Colonic mucosa (tissue), 4 donors: ENCODE results near the gene ACTRT3. TPM values are rescaled to one million over a fixed set of nuclear protein-coding genes. Genes with fewer than 3 reads are reported as not detected.

ENCODE experiments used
- DNase-seq: peaks from one replicate; pipeline ENCODE4 v3.0.0-alpha.2; 2020
- H3K27ac ChIP-seq: fragments of 200-600 bp; one replicate; pipeline ENCODE4 v1.8.0; 2021
- H3K27me3 ChIP-seq: fragments of 200-600 bp; one replicate; pipeline ENCODE4 v1.8.0; 2021
- H3K36me3 ChIP-seq: fragments of 200-600 bp; one replicate; pipeline ENCODE4 v1.8.0; 2021
- H3K4me1 ChIP-seq: fragments of 200-600 bp; one replicate; pipeline ENCODE4 v1.8.0; 2021; ENCODE audit warnings: mild to moderate bottlenecking
- H3K4me3 ChIP-seq: fragments of 200-600 bp; one replicate; pipeline ENCODE4 v1.8.0; 2021
- H3K9ac ChIP-seq, 2 donors: one replicate each; pipeline ENCODE4 v1.7.0; 2013; ENCODE audit warnings: control low read depth in 2 of 2, low read depth in 2 of 2, low read length in 2 of 2
- H3K9me3 ChIP-seq: fragments of 200-600 bp; one replicate; pipeline ENCODE4 v1.8.0; 2021
- CTCF ChIP-seq: fragments of 200-600 bp; IDR thresholded peaks from one replicate; pipeline ENCODE4 v1.8.0; 2022; ENCODE audit warnings: antibody characterized with exemption, mild to moderate bottlenecking
- intact Hi-C: fragments of 100-400 bp; cut with DNase I; formaldehyde crosslinking; loops from one replicate; pipeline ENCODE4 v1.14.1; 2022
- total RNA-seq, 2 donors: library from RNA; stranded (reverse); fragmentation: NEBNext Ultra II Directional in 1 of 2; extraction: Animal tissue kit (Norgen Biotek cat#: 25700) in 1 of 2; gene quantifications; one replicate each; pipeline ENCODE4 v1.2.1, GENCODE V29; 2021
- donor health status: healthy.
- donor health status: DM: no; HTN: no; CAD: no.
- donor health status: DM: no; HTN: no; CAD: no.

ACTRT3 gene
- total RNA-seq, 2 donors from 2014 or later, result 1.2 to 1.6 TPM

- H3K36me3 ChIP-seq, result no peaks in the 10 kb centered on the region
- H3K4me3 ChIP-seq, result peak within 1 kb of the TSS; percentile 57
- H3K4me1 ChIP-seq, result no peaks in the 10 kb centered on the region
- DNase-seq, result peak; percentile 84
- intact Hi-C loops, result no loop called here
- H3K27ac ChIP-seq, result peak within 1 kb of the TSS; percentile 32
- H3K9me3 ChIP-seq, result no peaks in the 10 kb centered on the region
- no peak for TF ChIP-seq CTCF
- peak within 1 kb of the TSS; percentile 38 to 74 for H3K9ac ChIP-seq
- no peaks in the 10 kb centered on the region for H3K27me3 ChIP-seq
Observed at GRCh38 chr3:169812332-169813235, 43.2 kb upstream of the ACTRT3 start, which contains the start of the genes LRRC34 and LRRIQ4. Gene LRRC34 (minus strand): TSS chr3:169812904. CDS start chr3:169812548, 356 bp downstream. Gene LRRIQ4 (plus strand): TSS chr3:169812870. CDS start chr3:169821922, 9,052 bp downstream.

GRCh38 chr3:169811631-169812331, 42.4 kb upstream of the ACTRT3 start:
- H3K4me1 ChIP-seq, result no peaks in the 10 kb centered on the region
- no peaks in the 10 kb centered on the region for H3K36me3 ChIP-seq
- TF ChIP-seq CTCF, result no peak
- H3K27ac ChIP-seq, result peak overlapping the region; percentile 32
- peak overlapping the region; percentile 38 to 74 for H3K9ac ChIP-seq
- H3K4me3 ChIP-seq, result peak overlapping the region; percentile 57
- H3K9me3 ChIP-seq, result no peaks in the 10 kb centered on the region
- DNase-seq, result peak; percentile 24
- intact Hi-C loops, result no loop called here
- H3K27me3 ChIP-seq, result no peaks in the 10 kb centered on the region

- Histone ChIP-seq H3K9ac (no peak overlapping the region), H3K4me3 (no peak overlapping the region), H3K4me1 (no peaks in the 10 kb centered on the region), H3K9me3 (no peaks in the 10 kb centered on the region), H3K36me3 (no peaks in the 10 kb centered on the region), H3K27ac (no peak overlapping the region), H3K27me3 (no peaks in the 10 kb centered on the region)
- DNase-seq, result no peak
- intact Hi-C loops, result no loop called here
- TF ChIP-seq CTCF, result no peak
Observed at GRCh38 chr3:169809230-169809795, 40.0 kb upstream of the ACTRT3 start.

- Histone ChIP-seq H3K4me3 (no peak overlapping the region), H3K9me3 (no peaks in the 10 kb centered on the region), H3K27me3 (no peaks in the 10 kb centered on the region), H3K9ac (no peak overlapping the region), H3K4me1 (no peaks in the 10 kb centered on the region), H3K36me3 (no peaks in the 10 kb centered on the region), H3K27ac (no peak overlapping the region)
- DNase-seq, result no peak
- intact Hi-C loops, result no loop called here
- TF ChIP-seq CTCF, result no peak
Observed at GRCh38 chr3:169804681-169805080, 35.3 kb upstream of the ACTRT3 start.

GRCh38 chr3:169792359-169792758, 23.0 kb upstream of the ACTRT3 start:
- intact Hi-C loops, result no loop called here
- Histone ChIP-seq H3K9ac (no peak overlapping the region), H3K27ac (no peak overlapping the region), H3K27me3 (no peaks in the 10 kb centered on the region), H3K4me1 (no peaks in the 10 kb centered on the region), H3K9me3 (no peaks in the 10 kb centered on the region), H3K36me3 (no peaks in the 10 kb centered on the region), H3K4me3 (no peak overlapping the region)
- DNase-seq, result no peak
- TF ChIP-seq CTCF, result no peak
